ENCODE data around the gene RALGPS1.

The RALGPS1 gene

GRCh38 chr9:126938327-126938726 is 23.7 kb downstream of the RALGPS1 start:
- H3K4me3 ChIP-seq (ENCODE audit: low read depth, low read length) = no peak overlapping the region
- no peaks in the 10 kb centered on the region for H3K36me3 ChIP-seq (ENCODE audit: control insufficient read depth in 2 of 2, insufficient read depth in 1 of 2, low read length in 2 of 2)
- TF ChIP-seq ZFHX2 (tag by site-specific recombination; conservative IDR thresholded peaks at IDR 0.05) (peak; percentile 78), EGR2 (tag by site-specific recombination; IDR thresholded peaks at IDR 0.05; ENCODE audit: low read depth) (peak; percentile 72), IKZF3 (tag by site-specific recombination; IDR thresholded peaks at IDR 0.05) (no peak), ZNF658 (tag by site-specific recombination; IDR thresholded peaks at IDR 0.05) (no peak)
- no peaks in the 10 kb centered on the region for H3K4me1 ChIP-seq (ENCODE audit: control insufficient read depth, insufficient read depth, low read length)
- ChIA-PET POLR2A (interaction anchor here (0.7 kb wide), 1 partner anchor 242 kb away, joined by 4 read pairs; no protein-coding TSS in a partner anchor), CTCF (interaction anchor here (1.6 to 11.2 kb wide), 3 partner anchors 14 to 263 kb away, joined by 4 to 188 read pairs (median 8); no protein-coding TSS in a partner anchor)
- no peaks in the 10 kb centered on the region for H3K9me3 ChIP-seq (ENCODE audit: control insufficient read depth, insufficient read depth, low read depth, low read length)
- no peak overlapping the region for H3K27ac ChIP-seq (ENCODE audit: extremely low read depth, low read depth, low read length)

GRCh38 chr9:126939821-126940221 is 25.2 kb downstream of the RALGPS1 start:
- Histone ChIP-seq H3K36me3 (ENCODE audit: control insufficient read depth in 2 of 2, insufficient read depth in 1 of 2, low read length in 2 of 2) (no peaks in the 10 kb centered on the region), H3K4me3 (ENCODE audit: low read depth, low read length) (no peak overlapping the region), H3K4me1 (ENCODE audit: control insufficient read depth, insufficient read depth, low read length) (no peaks in the 10 kb centered on the region), H3K9me3 (ENCODE audit: control insufficient read depth, insufficient read depth, low read depth, low read length) (no peaks in the 10 kb centered on the region), H3K27ac (ENCODE audit: extremely low read depth, low read depth, low read length) (no peak overlapping the region)
- CTCF ChIA-PET = interaction anchor here (0.6 to 11.2 kb wide), 32 partner anchors 13 to 647 kb away, joined by 3 to 188 read pairs (median 4); partner anchors contain the start of gene RALGPS1
- POLR2A ChIA-PET = interaction anchor here (0.6 kb wide), 1 partner anchor 1548 kb away, joined by 6 read pairs; no protein-coding TSS in a partner anchor
- no peak for TF ChIP-seq SP7 (tag by site-specific recombination; IDR thresholded peaks at IDR 0.05)
- TF ChIP-seq ZNF121 (tag by site-specific recombination; IDR thresholded peaks at IDR 0.05) = no peak
- no peak for TF ChIP-seq ZXDB (tag by site-specific recombination; IDR thresholded peaks at IDR 0.05)
- TF ChIP-seq IKZF3 (tag by site-specific recombination; IDR thresholded peaks at IDR 0.05) = no peak
- no peak for TF ChIP-seq REPIN1 (tag by site-specific recombination; IDR thresholded peaks at IDR 0.05; ENCODE audit: low read depth)
- no peak for TF ChIP-seq ZSCAN5A (tag by site-specific recombination; IDR thresholded peaks at IDR 0.05)
- no peak for TF ChIP-seq ZNF23 (tag by site-specific recombination; IDR thresholded peaks at IDR 0.05; ENCODE audit: borderline replicate concordance)
- no peak for TF ChIP-seq ZNF776 (tag by site-specific recombination; IDR thresholded peaks at IDR 0.05; ENCODE audit: borderline replicate concordance)

- H3K4me3 ChIP-seq (ENCODE audit: low read depth, low read length) = no peak overlapping the region
- ChIA-PET POLR2A (interaction anchor here (1.0 kb wide), 1 partner anchor 509 kb away, joined by 3 read pairs; the partner anchor contains the start of genes LRSAM1 and RPL12), CTCF (interaction anchor here (0.7 to 11.2 kb wide), 12 partner anchors 12 to 366 kb away, joined by 3 to 188 read pairs (median 4); no protein-coding TSS in a partner anchor)
- no peaks in the 10 kb centered on the region for H3K36me3 ChIP-seq (ENCODE audit: control insufficient read depth in 2 of 2, insufficient read depth in 1 of 2, low read length in 2 of 2)
- no peak overlapping the region for H3K27ac ChIP-seq (ENCODE audit: extremely low read depth, low read depth, low read length)
- H3K4me1 ChIP-seq (ENCODE audit: control insufficient read depth, insufficient read depth, low read length) = no peaks in the 10 kb centered on the region
- H3K9me3 ChIP-seq (ENCODE audit: control insufficient read depth, insufficient read depth, low read depth, low read length) = no peaks in the 10 kb centered on the region
- TF ChIP-seq ZNF558 (tag by site-specific recombination; IDR thresholded peaks at IDR 0.05) (no peak), ZNF391 (tag by site-specific recombination; IDR thresholded peaks at IDR 0.05; ENCODE audit: borderline replicate concordance, low read depth) (no peak), GLI2 (tag by site-specific recombination; IDR thresholded peaks at IDR 0.05; ENCODE audit: borderline replicate concordance, low read depth) (no peak), KLF8 (tag by site-specific recombination; IDR thresholded peaks at IDR 0.05) (no peak), ZNF423 (tag by site-specific recombination; IDR thresholded peaks at IDR 0.05) (no peak), ZNF623 (tag by site-specific recombination; IDR thresholded peaks at IDR 0.05) (no peak), ZNF600 (tag by site-specific recombination; IDR thresholded peaks at IDR 0.05) (no peak), ZNF843 (tag by site-specific recombination; IDR thresholded peaks at IDR 0.05) (no peak), MYNN (tag by site-specific recombination; IDR thresholded peaks at IDR 0.05; ENCODE audit: borderline replicate concordance) (no peak), ZNF639 (tag by site-specific recombination; IDR thresholded peaks at IDR 0.05) (no peak), ZNF140 (tag by site-specific recombination; IDR thresholded peaks at IDR 0.05) (no peak), ZNF362 (tag by site-specific recombination; IDR thresholded peaks at IDR 0.05) (no peak), ZNF624 (tag by site-specific recombination; IDR thresholded peaks at IDR 0.05) (no peak), AEBP2 (tag by site-specific recombination; IDR thresholded peaks at IDR 0.05; ENCODE audit: borderline replicate concordance) (no peak), ZNF501 (tag by site-specific recombination; IDR thresholded peaks at IDR 0.05) (no peak)
Measured at GRCh38 chr9:126942399-126942798, 27.8 kb downstream of the RALGPS1 start.
